Activated T-cell treated with anti-CD3 and anti-CD28 coated beads for 48 hours (primary cell): Measurements from ENCODE around the gene STRN3.
"Not testable (repeated sequence)": the region's sequence is repeated elsewhere in the genome, so short reads cannot be mapped to it uniquely, and the experiment has no call there.

Experiments used
- DNase-seq: peaks from one replicate; pipeline ENCODE4 v3.0.0-alpha.2; 2020; ENCODE audit warnings: low read depth

The STRN3 gene, protein sequence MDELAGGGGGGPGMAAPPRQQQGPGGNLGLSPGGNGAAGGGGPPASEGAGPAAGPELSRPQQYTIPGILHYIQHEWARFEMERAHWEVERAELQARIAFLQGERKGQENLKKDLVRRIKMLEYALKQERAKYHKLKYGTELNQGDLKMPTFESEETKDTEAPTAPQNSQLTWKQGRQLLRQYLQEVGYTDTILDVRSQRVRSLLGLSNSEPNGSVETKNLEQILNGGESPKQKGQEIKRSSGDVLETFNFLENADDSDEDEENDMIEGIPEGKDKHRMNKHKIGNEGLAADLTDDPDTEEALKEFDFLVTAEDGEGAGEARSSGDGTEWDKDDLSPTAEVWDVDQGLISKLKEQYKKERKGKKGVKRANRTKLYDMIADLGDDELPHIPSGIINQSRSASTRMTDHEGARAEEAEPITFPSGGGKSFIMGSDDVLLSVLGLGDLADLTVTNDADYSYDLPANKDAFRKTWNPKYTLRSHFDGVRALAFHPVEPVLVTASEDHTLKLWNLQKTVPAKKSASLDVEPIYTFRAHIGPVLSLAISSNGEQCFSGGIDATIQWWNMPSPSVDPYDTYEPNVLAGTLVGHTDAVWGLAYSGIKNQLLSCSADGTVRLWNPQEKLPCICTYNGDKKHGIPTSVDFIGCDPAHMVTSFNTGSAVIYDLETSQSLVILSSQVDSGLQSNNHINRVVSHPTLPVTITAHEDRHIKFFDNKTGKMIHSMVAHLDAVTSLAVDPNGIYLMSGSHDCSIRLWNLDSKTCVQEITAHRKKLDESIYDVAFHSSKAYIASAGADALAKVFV

DNA sequence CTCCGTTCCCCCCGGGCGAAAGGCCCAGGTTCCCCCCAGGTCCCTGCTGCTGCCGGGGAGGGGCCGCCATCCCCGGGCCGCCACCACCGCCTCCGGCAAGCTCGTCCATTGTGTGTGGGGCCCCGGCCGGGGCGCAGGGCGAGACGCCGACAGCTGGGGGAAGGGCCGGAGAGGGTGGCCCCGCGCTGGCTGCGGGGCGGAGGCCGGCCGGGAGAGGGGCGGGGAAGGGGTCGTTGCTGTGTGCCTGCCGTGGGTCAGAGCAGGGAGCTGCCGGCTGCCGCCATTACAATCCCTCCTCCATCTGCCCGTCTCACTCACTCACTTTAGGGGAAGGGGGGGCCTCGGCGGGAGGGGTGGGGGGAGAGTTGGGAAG, at the start of gene STRN3:
STRN3 (minus strand) TSS at position 303 of the 373 bp plus-strand sequence; CDS start at position 109, 194 bp downstream.
- DNase-seq, result no peak

DNA sequence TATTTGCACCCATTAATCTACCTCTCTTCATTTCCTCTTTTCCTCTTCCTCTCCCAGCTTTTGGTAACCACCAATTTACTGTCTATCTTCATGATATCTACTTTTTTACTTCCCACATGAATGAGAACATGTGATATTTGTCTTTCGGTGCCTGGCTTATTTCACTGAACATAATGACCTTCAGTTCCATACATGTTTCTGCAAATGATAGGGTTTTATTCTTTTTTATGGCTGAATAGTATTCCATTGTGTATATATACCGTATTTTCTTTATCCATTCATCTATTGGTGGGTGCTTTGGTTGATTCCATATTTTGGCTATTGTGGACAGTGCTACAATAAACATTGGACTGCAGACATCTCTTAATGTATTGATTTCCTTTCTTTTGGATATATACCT, 49.0 kb upstream of the STRN3 start:
- DNase-seq, result no peak

DNA sequence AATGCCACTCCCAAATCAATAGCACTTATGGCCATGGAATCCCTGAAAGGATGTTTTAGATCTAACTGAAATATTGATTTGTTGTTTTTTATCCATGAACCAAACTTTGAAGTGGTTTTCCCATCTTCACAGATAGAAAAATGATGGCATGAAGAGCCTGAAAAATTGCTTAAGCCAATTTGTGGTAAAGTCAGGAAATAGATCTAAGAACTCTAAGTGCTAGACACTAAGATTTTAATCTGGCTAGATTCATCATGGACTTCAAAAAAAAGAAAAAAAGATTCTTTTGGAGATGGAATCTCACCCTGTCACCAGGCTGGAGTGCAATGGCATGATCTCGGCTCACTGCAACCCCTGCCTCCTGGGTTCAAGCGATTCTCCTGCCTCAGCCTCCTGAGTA, 45.0 kb upstream of the STRN3 start:
- DNase-seq, result no peak

DNA sequence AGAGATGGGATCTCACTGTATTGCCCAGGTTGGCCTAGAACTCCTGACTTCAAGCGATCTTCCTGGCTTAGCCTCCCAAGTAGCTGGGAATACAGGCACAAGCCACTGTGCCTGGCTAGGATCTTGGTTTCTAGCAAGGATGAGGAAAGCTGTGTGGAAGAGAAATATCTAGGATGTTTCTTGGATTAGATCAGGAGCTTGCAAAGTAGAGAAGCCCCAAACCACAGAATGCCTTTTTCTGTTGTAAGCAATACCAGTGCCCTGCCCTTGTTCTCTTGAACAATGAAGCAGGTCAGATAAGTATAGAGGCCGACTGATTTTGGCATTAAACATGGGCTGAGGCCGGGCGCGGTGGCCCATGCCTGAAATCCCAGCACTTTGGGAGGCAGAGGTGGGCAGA, 44.3 kb upstream of the STRN3 start:
- no peak for DNase-seq

DNA sequence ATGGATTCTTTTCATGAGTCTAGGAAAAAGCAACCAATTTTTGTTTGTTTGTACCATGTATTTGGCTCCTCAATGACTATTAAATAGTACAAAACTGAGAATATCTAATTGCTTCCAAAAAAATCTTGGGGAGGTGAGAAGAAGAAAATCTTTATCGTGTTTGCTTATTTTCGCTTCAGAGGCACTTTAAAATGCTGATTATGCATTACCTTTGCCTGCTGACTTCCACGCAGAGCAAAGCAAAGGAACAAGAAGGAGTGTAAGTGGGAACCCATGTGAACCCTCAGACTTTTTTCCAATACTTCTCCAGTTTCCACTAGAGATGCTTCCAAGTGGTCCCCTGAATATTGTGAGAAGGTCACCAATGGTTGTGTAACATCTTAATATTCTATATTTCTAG, 43.2 kb upstream of the STRN3 start:
- DNase-seq, result no peak

DNA sequence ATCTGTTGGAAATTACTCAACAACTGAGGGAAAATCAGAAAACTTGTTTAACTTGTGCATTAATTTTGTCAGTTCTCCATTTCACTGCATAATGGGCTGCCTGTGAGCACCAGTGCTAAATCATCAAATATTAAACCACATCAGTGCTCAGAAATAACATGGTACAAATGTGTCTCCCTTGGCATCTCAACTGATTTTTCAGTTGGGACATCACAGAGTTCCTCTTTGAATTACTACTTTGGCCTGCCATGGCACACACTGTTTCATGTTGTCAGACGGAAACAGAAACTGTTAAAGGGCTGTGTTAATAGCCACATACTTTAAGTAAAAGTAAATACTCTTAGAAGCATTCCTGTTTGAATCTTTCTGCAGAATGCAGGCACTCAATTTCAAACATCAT, 42.1 kb upstream of the STRN3 start:
- DNase-seq, result no peak

DNA sequence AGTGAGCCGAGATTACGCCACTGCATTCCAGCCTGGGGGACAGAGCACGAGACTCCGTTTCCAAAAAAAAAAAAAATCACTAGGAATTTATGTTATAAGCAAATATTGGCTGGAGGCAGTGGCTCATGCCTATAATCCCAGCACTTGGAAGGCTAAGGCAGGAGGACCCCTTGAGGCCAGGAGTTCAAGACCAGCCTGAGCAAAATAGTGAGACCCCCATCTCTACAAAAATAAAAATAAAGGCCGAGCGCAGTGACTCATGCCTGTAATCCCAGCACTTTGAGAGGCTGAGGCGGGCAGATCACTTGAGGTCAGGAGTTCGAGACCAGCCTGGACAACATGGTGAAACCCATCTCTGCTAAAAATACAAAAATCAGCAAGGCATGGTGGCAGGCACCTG, 36.7 kb upstream of the STRN3 start:
- DNase-seq, result not testable (repeated sequence)

DNA sequence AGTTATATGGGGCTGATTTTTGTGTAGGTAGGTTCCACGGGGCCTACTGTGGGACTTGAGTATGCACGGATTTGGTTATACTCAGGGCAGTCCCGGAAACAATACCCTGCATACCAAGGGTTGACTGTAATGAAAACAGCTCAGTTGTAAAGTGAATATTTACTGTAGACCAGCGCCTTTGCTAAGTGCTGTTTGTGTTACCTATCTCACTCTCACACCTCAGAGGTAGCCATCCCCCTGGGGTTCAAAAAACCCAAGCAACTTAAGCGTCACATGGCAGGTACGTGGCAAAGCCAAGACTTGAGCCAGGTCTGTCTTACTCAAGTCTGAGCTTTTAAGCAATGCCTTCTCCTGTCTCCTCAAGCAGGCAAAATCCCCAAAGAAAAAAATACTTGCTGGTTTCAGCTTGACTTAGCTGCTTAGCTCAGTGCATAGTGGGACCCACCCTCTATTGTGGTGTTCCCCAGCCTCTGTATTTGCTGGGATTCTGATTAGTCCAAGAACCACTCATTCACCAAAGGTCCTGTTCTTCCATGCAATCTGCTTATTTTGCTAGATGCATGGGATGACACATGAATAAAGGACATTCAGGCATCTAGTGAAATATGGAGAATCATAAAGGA, 34.2 kb upstream of the STRN3 start:
- DNase-seq, result no peak

DNA sequence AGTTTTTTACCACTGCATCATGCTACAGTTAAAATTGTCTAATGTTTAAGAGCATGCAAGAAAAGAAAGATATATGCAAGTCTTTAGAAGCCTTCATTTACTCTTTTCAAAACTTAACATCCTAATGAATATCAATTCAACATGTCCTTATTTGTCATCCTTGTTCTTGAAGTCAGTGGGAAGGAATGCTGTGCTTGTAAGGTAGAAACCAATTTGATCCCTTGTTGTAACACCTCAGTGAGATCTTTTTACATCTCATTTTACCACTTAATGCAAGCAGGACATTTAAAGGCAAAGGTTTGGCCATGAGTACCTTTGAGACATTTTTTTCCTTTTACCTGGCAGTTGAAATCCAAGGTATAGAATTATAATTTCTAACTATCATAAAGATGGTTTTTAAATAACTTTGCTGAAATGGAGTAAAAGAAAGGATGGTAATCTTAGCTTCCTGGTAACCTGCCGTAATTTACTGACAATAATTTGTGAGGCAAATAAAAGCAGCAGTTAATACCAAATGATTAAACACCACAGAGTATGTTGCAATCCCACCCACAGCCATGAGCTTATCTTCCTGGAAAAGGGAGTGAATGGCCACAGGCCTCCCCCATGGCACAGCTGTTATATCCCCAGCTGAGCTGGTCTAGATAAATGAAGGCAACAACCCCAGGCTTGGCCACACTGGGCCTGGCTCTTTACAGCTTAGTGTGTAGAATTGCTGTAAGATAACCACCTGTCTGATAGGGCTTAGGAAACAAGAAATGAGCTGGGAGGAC, 33.2 kb upstream of the STRN3 start:
- DNase-seq, result no peak

DNA sequence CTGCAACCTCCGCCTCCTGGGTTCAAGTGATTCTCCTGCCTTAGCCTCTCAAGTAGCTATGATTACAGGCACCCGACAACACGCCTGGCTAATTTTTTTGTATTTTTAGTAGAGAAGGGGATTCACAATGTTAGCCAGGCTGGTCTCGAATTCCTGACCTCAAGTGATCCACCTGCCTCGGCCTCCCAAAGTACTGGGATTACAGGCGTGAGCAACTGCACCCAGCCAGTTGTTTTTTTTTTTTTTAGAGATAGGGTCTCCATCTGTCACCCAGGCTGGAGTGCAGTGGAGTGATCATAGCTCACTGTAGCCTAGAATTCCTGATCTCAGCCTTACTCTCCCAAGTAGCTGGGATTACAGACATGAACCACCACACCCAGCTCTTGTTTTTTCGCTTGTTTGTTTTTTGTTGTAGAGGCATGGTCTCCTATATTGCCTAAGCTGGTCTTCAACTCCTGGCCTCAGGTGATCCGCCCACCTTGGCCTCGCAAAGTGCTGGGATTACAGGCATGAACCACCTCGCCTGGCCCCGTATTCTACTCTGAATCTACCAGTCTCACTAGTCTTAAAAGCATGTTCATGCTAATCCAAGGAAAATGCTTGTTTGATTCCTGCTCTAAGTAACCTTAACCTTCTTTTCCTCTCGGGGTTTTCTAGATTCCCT, 31.7 kb upstream of the STRN3 start:
- no peak for DNase-seq

DNA sequence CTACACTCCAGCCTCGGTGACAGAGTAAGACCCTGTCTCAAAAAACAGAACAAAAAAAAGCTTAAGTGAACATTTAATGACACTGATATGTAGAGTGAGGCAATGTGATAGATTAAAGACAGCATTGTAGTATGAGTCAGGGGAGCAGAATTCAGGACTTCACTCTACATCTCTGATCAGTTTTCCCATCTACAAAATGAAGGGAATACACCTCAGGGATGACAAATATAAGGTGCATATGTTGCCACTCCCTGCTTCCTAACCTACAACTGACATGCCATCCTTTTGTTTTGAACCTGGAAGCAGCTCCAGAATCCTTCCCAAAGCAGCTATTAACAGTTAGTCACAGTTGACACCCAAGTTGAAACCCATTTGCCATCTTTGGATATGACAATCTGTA, 30.9 kb upstream of the STRN3 start:
- DNase-seq, result no peak

DNA sequence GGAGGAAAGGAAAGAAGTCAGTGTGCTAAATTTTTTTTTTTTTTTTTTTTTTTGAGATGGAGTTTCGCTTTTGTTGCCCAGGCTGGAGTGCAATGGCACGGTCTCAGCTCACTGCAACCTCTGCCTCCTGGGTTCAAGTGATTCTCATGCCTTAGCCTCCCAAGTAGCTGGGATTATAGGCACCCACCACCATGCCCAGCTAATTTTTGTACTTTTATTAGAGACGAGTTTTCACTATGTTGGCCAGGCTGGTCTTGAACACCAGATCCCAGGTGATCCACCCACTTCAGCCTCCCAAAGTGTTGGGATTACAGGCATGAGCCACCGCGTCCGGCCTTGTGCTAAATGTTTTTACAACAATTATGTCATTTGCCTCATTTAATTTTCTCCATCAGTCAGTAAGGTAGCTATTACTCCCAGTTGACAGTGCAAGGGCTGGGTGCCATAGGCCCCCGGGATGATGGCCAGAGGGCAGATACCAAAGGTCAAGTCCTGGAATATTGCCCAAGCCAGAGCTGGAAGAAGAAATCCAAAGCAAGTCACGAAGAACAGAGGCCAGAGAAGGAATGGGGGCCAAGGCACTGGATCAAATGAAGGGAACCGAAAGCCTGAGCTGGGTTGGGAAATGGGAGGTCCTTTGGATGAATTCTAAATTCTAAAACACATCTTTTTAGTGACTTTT, 26.9 kb upstream of the STRN3 start:
- not testable (repeated sequence) for DNase-seq

DNA sequence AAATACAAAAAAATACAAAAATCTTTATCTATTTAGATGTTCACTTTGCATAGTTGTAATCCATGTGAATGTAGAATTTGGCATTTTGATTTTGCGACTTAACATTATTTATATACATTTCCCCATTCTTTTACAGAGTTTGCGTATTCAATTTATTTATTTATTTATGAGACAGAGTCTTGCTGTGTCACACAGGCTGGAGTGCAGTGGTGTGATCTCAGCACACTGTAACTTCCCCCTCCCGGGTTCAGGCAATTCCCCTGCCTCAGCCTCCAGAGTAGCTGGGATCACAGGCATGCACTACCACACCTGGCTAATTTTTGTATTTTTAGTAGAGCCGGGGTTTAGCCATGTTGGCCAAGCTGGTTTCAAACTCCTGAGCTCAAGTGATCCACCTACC, 25.3 kb upstream of the STRN3 start:
- no peak for DNase-seq

DNA sequence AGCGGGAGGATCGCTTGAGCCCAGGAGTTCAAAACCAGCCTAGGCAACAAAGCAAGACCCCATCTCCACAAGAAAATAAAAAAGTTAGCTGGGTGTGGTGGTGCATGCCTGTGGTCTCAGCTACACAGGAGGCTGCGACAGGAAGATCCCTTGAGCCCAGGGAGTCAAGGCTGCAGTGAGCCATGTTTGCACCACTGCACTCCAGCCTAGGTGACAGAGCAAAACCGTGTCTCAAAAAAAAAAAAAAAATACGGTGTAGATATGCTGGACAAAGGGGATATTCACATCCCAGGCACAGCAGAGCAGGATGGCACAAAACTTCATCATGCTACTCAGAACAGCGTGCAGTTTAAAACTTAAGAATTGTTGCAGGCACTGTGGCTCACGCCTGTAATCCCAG, 24.8 kb upstream of the STRN3 start:
- DNase-seq, result no peak

DNA sequence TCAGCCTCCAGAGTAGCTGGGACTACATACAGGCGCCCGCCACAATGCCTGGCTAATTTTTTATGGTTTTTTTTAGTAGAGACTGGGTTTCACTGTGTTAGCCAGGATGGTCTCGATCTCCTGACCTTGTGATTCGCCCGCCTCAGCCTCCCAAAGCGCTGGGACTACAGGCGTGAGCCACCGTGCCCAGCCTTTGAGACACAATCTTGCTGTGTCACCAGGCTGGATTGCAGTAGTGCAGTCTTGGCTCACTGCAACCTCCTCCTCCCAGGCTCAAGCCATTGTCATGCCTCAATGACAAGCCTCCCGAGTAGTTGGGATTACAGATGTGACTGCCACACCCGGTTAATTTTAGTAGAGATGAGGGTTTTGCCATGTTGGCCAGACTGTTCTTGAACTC, 21.3 kb upstream of the STRN3 start:
- no peak for DNase-seq

DNA sequence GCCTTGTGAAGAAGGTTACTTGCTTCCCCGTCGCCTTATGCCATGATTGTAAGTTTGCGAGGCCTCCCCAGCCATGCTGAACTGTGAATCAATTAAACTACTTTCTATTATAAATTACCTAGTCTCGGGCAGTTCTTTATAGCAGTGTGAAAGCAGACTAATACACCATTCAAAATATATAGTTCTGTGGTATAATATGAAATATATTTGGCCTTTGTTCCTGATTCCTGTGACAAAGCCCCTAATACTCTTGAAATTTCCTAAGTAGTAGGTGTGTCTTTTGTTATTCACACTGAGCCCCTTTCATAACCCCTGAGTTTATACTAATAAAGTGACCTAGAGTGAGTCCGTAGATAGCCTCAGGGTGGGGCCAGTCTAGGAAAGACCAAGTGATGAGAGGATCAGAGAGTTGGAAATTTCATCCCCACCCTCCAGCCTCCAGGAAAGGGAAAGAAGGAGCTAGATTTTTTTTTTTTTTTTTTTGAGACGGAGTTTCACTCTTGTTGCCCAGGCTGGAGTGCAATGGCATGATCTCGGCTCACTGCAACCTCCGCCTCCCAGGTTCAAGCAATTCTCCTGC, 19.4 kb upstream of the STRN3 start:
- no peak for DNase-seq

DNA sequence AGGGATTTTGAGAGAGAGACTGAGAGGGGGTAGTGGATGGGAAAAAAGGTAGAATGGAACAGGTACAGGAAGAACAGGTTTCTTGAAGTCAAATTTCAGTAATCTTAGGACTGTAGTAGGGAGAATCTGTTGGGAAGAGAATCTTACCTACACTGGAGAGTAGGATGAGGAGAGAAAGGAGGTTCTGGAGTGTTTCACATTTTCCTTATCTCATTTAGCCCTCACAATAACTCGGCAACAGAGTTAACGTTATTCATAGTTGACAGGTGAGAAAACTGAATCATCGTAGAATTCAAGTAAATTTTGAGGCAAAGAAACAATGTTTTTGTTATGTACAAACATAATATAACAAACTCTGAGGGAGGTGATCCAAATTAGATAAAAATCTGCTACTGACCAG, 17.2 kb upstream of the STRN3 start:
- no peak for DNase-seq

DNA sequence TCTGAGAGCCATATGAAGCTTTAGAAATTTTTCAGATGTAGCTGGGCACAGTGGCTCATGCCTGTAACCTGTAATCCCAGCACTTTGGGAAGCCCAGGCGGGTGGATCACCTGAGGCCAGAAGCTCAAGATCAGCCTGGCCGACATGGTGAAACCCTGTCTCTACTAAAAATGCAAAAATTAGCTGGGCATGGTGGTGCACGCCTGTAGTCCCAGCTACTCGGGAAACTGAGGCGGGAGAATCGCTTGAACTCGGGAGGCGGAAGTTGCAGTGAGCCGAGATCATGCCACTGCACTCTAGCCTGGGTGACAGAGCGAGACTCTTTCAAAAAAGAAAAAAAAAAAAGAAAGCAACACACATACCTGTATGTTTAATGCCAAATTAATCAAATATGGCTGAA, 16.7 kb upstream of the STRN3 start:
- DNase-seq, result not testable (repeated sequence)

DNA sequence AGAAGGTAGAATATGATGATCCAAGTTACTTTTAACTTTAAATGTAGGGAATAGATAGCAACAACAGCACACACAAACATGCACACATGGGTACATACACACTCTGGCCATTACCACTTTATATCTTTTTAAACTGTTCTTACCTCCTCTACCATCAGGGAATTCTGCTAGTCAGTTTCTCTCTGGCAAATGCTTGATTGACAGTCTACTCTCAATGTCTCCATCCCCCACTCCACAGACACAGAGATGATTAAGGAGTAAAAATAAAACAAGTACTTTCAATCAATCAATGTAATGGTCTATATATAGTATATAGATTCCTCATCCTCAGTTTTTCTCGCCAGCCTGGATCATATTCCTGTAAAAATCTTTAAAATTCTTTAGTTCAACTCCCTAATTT, 16.1 kb upstream of the STRN3 start:
- DNase-seq, result no peak

DNA sequence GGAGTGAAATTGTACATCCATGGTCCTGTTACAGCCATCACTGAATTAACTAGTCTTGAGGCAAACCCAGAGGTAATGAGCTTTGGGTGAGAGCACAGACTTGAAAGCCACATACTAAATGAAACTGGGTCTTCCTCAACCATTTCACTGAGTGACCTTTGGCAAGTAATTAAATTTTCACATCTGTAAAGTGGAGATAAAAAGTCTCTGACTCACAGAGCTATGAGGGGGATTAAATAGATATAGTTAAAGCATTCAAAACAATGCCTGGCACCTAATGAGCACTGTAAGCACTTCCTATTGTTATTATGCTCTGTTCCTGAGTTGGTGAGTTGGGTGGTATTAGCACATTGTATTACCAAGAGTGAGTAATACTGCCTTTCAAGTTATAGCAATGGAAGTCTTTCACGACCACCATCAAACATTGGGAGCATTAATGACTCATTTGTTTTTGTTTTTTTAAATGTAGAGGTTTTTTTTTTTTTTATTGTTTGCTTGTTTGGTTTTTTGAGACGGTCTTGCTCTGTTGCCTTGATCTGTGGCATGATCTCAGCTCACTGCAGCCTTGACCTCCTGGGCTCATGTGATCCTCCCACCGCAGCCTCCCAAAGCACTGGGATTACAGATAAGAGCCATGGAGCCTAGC, 12.5 kb upstream of the STRN3 start:
- DNase-seq, result no peak
